Fibroblast of lung (primary cell): ENCODE data around the gene SYNE1.

Experiments
- EZH2 ChIP-seq: IDR thresholded peaks from 2 replicates; pipeline ENCODE4 v1.5.1; 2012; ENCODE audit warnings: low read length, control low read depth, mild to moderate bottlenecking; ENCODE audit errors: missing control alignments
- TF ChIP-seq, protein P1 (sequence below), 2 donors: IDR thresholded peaks in 1 of 2; conservative IDR thresholded peaks in 1 of 2; 1 replicate in 1 of 2; 2 replicates in 1 of 2; pipeline ENCODE4 v1.5.1; 2011 to 2012; ENCODE audit warnings: low read length in 2 of 2, control low read depth in 1 of 2, inconsistent platforms in 1 of 2, low read depth in 1 of 2, mild to moderate bottlenecking in 1 of 2

DNA sequence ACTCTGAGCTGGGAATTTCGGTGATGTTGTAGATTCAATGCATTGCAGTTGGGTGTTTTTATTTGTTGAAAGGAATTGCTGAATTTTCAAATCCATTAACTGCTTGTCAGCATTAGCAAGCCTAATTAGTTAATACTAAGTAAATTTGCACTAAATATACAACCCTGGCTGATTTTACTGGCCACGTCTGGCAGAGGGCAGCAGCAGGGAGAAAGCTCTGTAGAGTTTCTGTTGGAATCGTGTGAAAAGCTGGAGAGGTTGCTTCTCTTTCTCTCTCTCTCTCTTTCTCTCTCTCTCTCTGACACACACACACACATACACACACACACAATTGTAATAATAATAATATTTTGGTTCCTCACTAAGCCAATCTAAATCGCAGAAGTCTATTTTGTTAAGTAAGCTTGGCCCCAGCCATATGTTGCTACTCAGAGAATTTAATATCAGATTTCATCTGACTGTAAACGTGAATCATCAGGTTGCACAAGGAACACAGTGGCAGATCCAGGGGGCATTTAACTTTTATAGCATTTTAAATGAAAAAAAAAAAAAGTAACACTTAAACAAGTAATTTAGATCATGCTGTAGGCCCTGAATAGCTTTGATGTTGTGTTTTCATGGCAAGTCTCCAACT is 540.2 kb downstream of the SYNE1 start:
- TF ChIP-seq, protein P1, sequence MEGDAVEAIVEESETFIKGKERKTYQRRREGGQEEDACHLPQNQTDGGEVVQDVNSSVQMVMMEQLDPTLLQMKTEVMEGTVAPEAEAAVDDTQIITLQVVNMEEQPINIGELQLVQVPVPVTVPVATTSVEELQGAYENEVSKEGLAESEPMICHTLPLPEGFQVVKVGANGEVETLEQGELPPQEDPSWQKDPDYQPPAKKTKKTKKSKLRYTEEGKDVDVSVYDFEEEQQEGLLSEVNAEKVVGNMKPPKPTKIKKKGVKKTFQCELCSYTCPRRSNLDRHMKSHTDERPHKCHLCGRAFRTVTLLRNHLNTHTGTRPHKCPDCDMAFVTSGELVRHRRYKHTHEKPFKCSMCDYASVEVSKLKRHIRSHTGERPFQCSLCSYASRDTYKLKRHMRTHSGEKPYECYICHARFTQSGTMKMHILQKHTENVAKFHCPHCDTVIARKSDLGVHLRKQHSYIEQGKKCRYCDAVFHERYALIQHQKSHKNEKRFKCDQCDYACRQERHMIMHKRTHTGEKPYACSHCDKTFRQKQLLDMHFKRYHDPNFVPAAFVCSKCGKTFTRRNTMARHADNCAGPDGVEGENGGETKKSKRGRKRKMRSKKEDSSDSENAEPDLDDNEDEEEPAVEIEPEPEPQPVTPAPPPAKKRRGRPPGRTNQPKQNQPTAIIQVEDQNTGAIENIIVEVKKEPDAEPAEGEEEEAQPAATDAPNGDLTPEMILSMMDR (conservative IDR thresholded peaks at IDR 0.05 in 1 of 2, IDR thresholded peaks at IDR 0.05 in 1 of 2; ENCODE audit: low read depth in 1 of 2, low read length in 2 of 2), result peak; percentile 24 to 42
- no peak for TF ChIP-seq EZH2
